WTC11 (cell line): ENCODE data around the gene FRMD8. TPM values are rescaled to one million over a fixed set of nuclear protein-coding genes. Genes with fewer than 3 reads are reported as not detected.

Experiments used
- ATAC-seq: fragments of 200-7000 bp; cut with Tn5 transposase; 2 replicates; pipeline ENCODE4 v1.10.0; 2021; ENCODE audit warnings: mild to moderate bottlenecking, moderate library complexity
- CTCF ChIA-PET: fragments of 300-600 bp; sonication (Branson Sonifier 250); formaldehyde crosslinking; loops from one replicate; lab custom pipeline; 2021; ENCODE audit warnings: antibody characterized with exemption; lab: Charles Lee
- POLR2A ChIA-PET: fragments of 350-600 bp; sonication (Branson Sonifier 250); formaldehyde crosslinking; loops from one replicate; lab custom pipeline; 2021; ENCODE audit warnings: antibody characterized with exemption; lab: Charles Lee
- DNase-seq: peaks from one replicate; pipeline ENCODE4 v3.0.0; 2021; ENCODE audit warnings: low spot score
- H3K27ac Mint-ChIP-seq: 2 replicates; pipeline ENCODE4 v1.8.0; 2021; ENCODE audit warnings: mixed read lengths
- H3K27me3 Mint-ChIP-seq: 2 replicates; pipeline ENCODE4 v1.8.0; 2021; ENCODE audit warnings: low read depth, mild to moderate bottlenecking, moderate library complexity, mixed read lengths
- H3K36me3 Mint-ChIP-seq: 2 replicates; pipeline ENCODE4 v1.8.0; 2021; ENCODE audit warnings: mixed read lengths
- H3K4me1 Mint-ChIP-seq: 2 replicates; pipeline ENCODE4 v1.8.0; 2022; ENCODE audit warnings: mixed read lengths
- H3K4me3 Mint-ChIP-seq: 2 replicates; pipeline ENCODE4 v1.8.0; 2021; ENCODE audit warnings: mild to moderate bottlenecking, moderate library complexity, mixed read lengths
- H3K9me3 Mint-ChIP-seq: 2 replicates; pipeline ENCODE4 v1.8.0; 2021; ENCODE audit warnings: mixed read lengths
- CREM ChIP-seq: sonication (generic); formaldehyde crosslinking; IDR thresholded peaks from 2 replicates; pipeline ENCODE4 v1.8.1; 2022; ENCODE audit warnings: mild to moderate bottlenecking, missing genetic modification reagents, moderate library complexity
- FOXP1 ChIP-seq: sonication (generic); formaldehyde crosslinking; IDR thresholded peaks from 2 replicates; pipeline ENCODE4 v1.8.0; 2022; ENCODE audit warnings: missing genetic modification reagents, mild to moderate bottlenecking, moderate library complexity, borderline replicate concordance
- MYBL2 ChIP-seq: sonication (generic); formaldehyde crosslinking; IDR thresholded peaks from 2 replicates; pipeline ENCODE4 v1.8.1; 2023; ENCODE audit warnings: mild to moderate bottlenecking, moderate library complexity, missing genetic modification reagents
- NFYB ChIP-seq: sonication (generic); formaldehyde crosslinking; conservative IDR thresholded peaks from 2 replicates; pipeline ENCODE4 v1.8.0; 2022; ENCODE audit warnings: low read depth, missing genetic modification reagents
- NR1H2 ChIP-seq: sonication (generic); formaldehyde crosslinking; IDR thresholded peaks from 2 replicates; pipeline ENCODE4 v1.9.0; 2021; ENCODE audit warnings: mild to moderate bottlenecking, moderate library complexity, missing genetic modification reagents
- RELA ChIP-seq: sonication (generic); formaldehyde crosslinking; IDR thresholded peaks from 2 replicates; pipeline ENCODE4 v1.8.1; 2022; ENCODE audit warnings: missing genetic modification reagents, mild to moderate bottlenecking, borderline replicate concordance
- SMAD3 ChIP-seq: sonication (generic); formaldehyde crosslinking; IDR thresholded peaks from 2 replicates; pipeline ENCODE4 v1.8.0; 2022; ENCODE audit warnings: missing genetic modification reagents, mild to moderate bottlenecking, borderline replicate concordance
- SMAD4 ChIP-seq: sonication (generic); formaldehyde crosslinking; IDR thresholded peaks from 2 replicates; pipeline ENCODE4 v1.8.0; 2022; ENCODE audit warnings: mild to moderate bottlenecking, missing genetic modification reagents
- ZNF219 ChIP-seq: sonication (generic); formaldehyde crosslinking; IDR thresholded peaks from 2 replicates; pipeline ENCODE4 v1.8.0; 2023; ENCODE audit warnings: missing genetic modification reagents, mild to moderate bottlenecking, borderline replicate concordance
- ZNF416 ChIP-seq: fragments of 250-450 bp; sonication (Bioruptor Pico); IDR thresholded peaks from 2 replicates; pipeline ENCODE4 v1.9.0; 2021; ENCODE audit warnings: mild to moderate bottlenecking, inconsistent platforms
- total RNA-seq: library from RNA; stranded (reverse); gene quantifications from 3 replicates; pipeline ENCODE4 v1.2.3, GENCODE V29; 2021
- TF ChIP-seq, protein P1 (sequence below): fragments of 250-450 bp; sonication (Bioruptor Pico); IDR thresholded peaks from 2 replicates; pipeline ENCODE4 v1.9.0; 2021; ENCODE audit warnings: mild to moderate bottlenecking
- TF ChIP-seq, protein P2 (sequence below): sonication (generic); formaldehyde crosslinking; IDR thresholded peaks from 2 replicates; pipeline ENCODE4 v1.8.1; 2022; ENCODE audit warnings: low read depth, missing genetic modification reagents, borderline replicate concordance
- TF ChIP-seq, protein P3 (sequence below): sonication (generic); formaldehyde crosslinking; IDR thresholded peaks from 2 replicates; pipeline ENCODE4 v1.8.1; 2022; ENCODE audit warnings: mild to moderate bottlenecking, moderate library complexity, missing genetic modification reagents
- TF ChIP-seq, protein P4 (sequence below): sonication (generic); formaldehyde crosslinking; IDR thresholded peaks from 2 replicates; pipeline ENCODE4 v1.8.0; 2022; ENCODE audit warnings: mild to moderate bottlenecking, missing genetic modification reagents
- TF ChIP-seq, protein P5 (sequence below): sonication (generic); formaldehyde crosslinking; IDR thresholded peaks from 2 replicates; pipeline ENCODE4 v1.8.0; 2022; ENCODE audit warnings: mild to moderate bottlenecking, missing genetic modification reagents
- TF ChIP-seq, protein P6 (sequence below): sonication (generic); formaldehyde crosslinking; IDR thresholded peaks from 2 replicates; pipeline ENCODE4 v1.8.1; 2023; ENCODE audit warnings: mild to moderate bottlenecking, missing genetic modification reagents, moderate library complexity
- TF ChIP-seq, protein P7 (sequence below): sonication (generic); formaldehyde crosslinking; IDR thresholded peaks from 2 replicates; pipeline ENCODE4 v1.8.1; 2023; ENCODE audit warnings: mild to moderate bottlenecking, missing genetic modification reagents, moderate library complexity
- TF ChIP-seq, protein P8 (sequence below): sonication (generic); formaldehyde crosslinking; IDR thresholded peaks from 2 replicates; pipeline ENCODE4 v1.8.0; 2023; ENCODE audit warnings: mild to moderate bottlenecking, missing genetic modification reagents
- TF ChIP-seq, protein P9 (sequence below): fragments of 250-450 bp; sonication (Bioruptor Pico); IDR thresholded peaks from 2 replicates; pipeline ENCODE4 v1.9.0; 2021; ENCODE audit warnings: moderate library complexity, mild to moderate bottlenecking, inconsistent platforms, borderline replicate concordance
- TF ChIP-seq, protein P10 (sequence below): sonication (generic); formaldehyde crosslinking; IDR thresholded peaks from 2 replicates; pipeline ENCODE4 v1.8.0; 2023; ENCODE audit warnings: missing genetic modification reagents, mild to moderate bottlenecking, borderline replicate concordance

Gene FRMD8
- total RNA-seq, 1 experiment from 2014 or later = 23.7 TPM

DNA sequence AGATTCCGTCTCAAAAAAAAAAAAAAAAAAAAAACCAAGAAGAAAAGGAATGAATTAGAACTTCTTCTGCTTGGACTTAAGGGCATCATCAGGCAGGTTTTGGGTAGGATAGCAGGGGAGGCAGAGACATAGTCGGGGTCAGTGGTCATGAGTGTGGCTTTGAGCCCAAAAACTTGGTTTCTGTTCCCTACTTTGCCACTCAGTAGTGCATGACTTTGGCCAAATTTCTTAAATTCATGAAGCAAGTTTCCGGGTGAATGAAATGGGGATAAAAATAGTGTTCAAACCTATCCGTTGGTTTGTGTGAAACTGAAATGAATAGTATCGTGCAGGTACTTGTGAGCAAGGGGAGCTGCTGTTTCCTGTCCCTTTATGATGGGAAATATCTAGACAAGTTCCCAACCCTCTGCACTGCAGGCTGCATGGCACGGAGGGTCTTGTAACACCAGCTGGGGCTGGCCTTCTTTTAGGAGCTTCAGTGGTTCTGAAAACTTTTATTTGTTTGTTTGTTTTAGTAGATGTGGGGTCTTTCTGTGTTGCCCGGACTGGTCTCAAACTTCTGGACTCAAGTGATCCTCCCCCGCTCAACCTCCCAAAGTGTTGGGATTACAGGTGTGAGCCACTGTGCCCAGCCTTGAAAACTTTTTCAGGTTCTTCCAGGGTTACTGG is 54.5 kb downstream of the FRMD8 start:
- 0 out of 2 replicates have a peak overlapping the region, but pooled peaks have one; percentile 41 for H3K27ac Mint-ChIP-seq
- no peak overlapping the region for H3K4me3 Mint-ChIP-seq
- ATAC-seq (no peak), DNase-seq (no peak)
- ChIA-PET POLR2A (no interaction called here), CTCF (interaction anchor here (0.6 to 2.0 kb wide), 4 partner anchors 25 to 1010 kb away, joined by 3 to 6 read pairs (median 4); no protein-coding TSS in a partner anchor)
- no peak for TF ChIP-seq RELA
- TF ChIP-seq, protein P1, sequence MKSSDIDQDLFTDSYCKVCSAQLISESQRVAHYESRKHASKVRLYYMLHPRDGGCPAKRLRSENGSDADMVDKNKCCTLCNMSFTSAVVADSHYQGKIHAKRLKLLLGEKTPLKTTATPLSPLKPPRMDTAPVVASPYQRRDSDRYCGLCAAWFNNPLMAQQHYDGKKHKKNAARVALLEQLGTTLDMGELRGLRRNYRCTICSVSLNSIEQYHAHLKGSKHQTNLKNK (CRISPR knock-in tag) = no peak
- TF ChIP-seq NR1H2 (CRISPR knock-in tag) = no peak
- no peak for TF ChIP-seq ZNF416 (CRISPR knock-in tag)
- TF ChIP-seq, protein P2, sequence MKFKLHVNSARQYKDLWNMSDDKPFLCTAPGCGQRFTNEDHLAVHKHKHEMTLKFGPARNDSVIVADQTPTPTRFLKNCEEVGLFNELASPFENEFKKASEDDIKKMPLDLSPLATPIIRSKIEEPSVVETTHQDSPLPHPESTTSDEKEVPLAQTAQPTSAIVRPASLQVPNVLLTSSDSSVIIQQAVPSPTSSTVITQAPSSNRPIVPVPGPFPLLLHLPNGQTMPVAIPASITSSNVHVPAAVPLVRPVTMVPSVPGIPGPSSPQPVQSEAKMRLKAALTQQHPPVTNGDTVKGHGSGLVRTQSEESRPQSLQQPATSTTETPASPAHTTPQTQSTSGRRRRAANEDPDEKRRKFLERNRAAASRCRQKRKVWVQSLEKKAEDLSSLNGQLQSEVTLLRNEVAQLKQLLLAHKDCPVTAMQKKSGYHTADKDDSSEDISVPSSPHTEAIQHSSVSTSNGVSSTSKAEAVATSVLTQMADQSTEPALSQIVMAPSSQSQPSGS (CRISPR knock-in tag) = no peak
- no peak for TF ChIP-seq FOXP1 (CRISPR knock-in tag)
- TF ChIP-seq, protein P3, sequence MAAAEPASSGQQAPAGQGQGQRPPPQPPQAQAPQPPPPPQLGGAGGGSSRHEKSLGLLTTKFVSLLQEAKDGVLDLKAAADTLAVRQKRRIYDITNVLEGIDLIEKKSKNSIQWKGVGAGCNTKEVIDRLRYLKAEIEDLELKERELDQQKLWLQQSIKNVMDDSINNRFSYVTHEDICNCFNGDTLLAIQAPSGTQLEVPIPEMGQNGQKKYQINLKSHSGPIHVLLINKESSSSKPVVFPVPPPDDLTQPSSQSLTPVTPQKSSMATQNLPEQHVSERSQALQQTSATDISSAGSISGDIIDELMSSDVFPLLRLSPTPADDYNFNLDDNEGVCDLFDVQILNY = no peak
- TF ChIP-seq, protein P4, sequence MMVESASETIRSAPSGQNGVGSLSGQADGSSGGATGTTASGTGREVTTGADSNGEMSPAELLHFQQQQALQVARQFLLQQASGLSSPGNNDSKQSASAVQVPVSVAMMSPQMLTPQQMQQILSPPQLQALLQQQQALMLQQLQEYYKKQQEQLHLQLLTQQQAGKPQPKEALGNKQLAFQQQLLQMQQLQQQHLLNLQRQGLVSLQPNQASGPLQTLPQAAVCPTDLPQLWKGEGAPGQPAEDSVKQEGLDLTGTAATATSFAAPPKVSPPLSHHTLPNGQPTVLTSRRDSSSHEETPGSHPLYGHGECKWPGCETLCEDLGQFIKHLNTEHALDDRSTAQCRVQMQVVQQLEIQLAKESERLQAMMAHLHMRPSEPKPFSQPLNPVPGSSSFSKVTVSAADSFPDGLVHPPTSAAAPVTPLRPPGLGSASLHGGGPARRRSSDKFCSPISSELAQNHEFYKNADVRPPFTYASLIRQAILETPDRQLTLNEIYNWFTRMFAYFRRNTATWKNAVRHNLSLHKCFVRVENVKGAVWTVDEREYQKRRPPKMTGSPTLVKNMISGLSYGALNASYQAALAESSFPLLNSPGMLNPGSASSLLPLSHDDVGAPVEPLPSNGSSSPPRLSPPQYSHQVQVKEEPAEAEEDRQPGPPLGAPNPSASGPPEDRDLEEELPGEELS (CRISPR knock-in tag) = no peak
- TF ChIP-seq NFYB = no peak
- TF ChIP-seq, protein P5, sequence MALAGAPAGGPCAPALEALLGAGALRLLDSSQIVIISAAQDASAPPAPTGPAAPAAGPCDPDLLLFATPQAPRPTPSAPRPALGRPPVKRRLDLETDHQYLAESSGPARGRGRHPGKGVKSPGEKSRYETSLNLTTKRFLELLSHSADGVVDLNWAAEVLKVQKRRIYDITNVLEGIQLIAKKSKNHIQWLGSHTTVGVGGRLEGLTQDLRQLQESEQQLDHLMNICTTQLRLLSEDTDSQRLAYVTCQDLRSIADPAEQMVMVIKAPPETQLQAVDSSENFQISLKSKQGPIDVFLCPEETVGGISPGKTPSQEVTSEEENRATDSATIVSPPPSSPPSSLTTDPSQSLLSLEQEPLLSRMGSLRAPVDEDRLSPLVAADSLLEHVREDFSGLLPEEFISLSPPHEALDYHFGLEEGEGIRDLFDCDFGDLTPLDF = no peak
- TF ChIP-seq, protein P6, sequence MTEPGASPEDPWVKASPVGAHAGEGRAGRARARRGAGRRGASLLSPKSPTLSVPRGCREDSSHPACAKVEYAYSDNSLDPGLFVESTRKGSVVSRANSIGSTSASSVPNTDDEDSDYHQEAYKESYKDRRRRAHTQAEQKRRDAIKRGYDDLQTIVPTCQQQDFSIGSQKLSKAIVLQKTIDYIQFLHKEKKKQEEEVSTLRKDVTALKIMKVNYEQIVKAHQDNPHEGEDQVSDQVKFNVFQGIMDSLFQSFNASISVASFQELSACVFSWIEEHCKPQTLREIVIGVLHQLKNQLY (CRISPR knock-in tag) = no peak
- TF ChIP-seq, protein P7, sequence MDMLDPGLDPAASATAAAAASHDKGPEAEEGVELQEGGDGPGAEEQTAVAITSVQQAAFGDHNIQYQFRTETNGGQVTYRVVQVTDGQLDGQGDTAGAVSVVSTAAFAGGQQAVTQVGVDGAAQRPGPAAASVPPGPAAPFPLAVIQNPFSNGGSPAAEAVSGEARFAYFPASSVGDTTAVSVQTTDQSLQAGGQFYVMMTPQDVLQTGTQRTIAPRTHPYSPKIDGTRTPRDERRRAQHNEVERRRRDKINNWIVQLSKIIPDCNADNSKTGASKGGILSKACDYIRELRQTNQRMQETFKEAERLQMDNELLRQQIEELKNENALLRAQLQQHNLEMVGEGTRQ (CRISPR knock-in tag) = no peak
- TF ChIP-seq SMAD4 = no peak
- TF ChIP-seq, protein P8, sequence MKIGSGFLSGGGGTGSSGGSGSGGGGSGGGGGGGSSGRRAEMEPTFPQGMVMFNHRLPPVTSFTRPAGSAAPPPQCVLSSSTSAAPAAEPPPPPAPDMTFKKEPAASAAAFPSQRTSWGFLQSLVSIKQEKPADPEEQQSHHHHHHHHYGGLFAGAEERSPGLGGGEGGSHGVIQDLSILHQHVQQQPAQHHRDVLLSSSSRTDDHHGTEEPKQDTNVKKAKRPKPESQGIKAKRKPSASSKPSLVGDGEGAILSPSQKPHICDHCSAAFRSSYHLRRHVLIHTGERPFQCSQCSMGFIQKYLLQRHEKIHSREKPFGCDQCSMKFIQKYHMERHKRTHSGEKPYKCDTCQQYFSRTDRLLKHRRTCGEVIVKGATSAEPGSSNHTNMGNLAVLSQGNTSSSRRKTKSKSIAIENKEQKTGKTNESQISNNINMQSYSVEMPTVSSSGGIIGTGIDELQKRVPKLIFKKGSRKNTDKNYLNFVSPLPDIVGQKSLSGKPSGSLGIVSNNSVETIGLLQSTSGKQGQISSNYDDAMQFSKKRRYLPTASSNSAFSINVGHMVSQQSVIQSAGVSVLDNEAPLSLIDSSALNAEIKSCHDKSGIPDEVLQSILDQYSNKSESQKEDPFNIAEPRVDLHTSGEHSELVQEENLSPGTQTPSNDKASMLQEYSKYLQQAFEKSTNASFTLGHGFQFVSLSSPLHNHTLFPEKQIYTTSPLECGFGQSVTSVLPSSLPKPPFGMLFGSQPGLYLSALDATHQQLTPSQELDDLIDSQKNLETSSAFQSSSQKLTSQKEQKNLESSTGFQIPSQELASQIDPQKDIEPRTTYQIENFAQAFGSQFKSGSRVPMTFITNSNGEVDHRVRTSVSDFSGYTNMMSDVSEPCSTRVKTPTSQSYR = no peak
- TF ChIP-seq, protein P9, sequence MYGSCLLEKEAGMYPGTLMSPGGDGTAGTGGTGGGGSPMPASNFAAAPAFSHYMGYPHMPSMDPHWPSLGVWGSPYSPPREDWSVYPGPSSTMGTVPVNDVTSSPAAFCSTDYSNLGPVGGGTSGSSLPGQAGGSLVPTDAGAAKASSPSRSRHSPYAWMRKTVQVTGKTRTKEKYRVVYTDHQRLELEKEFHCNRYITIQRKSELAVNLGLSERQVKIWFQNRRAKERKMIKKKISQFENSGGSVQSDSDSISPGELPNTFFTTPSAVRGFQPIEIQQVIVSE = no peak
- no peak for TF ChIP-seq CREM (CRISPR knock-in tag)
- TF ChIP-seq, protein P10, sequence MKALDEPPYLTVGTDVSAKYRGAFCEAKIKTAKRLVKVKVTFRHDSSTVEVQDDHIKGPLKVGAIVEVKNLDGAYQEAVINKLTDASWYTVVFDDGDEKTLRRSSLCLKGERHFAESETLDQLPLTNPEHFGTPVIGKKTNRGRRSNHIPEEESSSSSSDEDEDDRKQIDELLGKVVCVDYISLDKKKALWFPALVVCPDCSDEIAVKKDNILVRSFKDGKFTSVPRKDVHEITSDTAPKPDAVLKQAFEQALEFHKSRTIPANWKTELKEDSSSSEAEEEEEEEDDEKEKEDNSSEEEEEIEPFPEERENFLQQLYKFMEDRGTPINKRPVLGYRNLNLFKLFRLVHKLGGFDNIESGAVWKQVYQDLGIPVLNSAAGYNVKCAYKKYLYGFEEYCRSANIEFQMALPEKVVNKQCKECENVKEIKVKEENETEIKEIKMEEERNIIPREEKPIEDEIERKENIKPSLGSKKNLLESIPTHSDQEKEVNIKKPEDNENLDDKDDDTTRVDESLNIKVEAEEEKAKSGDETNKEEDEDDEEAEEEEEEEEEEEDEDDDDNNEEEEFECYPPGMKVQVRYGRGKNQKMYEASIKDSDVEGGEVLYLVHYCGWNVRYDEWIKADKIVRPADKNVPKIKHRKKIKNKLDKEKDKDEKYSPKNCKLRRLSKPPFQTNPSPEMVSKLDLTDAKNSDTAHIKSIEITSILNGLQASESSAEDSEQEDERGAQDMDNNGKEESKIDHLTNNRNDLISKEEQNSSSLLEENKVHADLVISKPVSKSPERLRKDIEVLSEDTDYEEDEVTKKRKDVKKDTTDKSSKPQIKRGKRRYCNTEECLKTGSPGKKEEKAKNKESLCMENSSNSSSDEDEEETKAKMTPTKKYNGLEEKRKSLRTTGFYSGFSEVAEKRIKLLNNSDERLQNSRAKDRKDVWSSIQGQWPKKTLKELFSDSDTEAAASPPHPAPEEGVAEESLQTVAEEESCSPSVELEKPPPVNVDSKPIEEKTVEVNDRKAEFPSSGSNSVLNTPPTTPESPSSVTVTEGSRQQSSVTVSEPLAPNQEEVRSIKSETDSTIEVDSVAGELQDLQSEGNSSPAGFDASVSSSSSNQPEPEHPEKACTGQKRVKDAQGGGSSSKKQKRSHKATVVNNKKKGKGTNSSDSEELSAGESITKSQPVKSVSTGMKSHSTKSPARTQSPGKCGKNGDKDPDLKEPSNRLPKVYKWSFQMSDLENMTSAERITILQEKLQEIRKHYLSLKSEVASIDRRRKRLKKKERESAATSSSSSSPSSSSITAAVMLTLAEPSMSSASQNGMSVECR = no peak
- no peak for TF ChIP-seq MYBL2 (CRISPR knock-in tag)
- TF ChIP-seq ZNF219 (CRISPR knock-in tag) = no peak
- TF ChIP-seq SMAD3 = no peak
- H3K36me3 Mint-ChIP-seq = no peaks in the 10 kb centered on the region
- no peaks in the 10 kb centered on the region for H3K9me3 Mint-ChIP-seq
- no peaks in the 10 kb centered on the region for H3K27me3 Mint-ChIP-seq
- H3K4me1 Mint-ChIP-seq = peaks cover 11% of the 10 kb centered on the region
